ENCODE results near the gene CBR3.

CBR3 gene

GRCh38 chr21:36190736-36191135 lies 55.9 kb downstream of the CBR3 start:
- Mint-ChIP-seq H3K36me3 (peaks cover 21 to 23% of the 10 kb centered on the region in 2 donors), H3K4me3 (no peak overlapping the region), H3K4me1 (peaks cover 13 to 20% of the 10 kb centered on the region in 2 donors), H3K27me3 (no peaks in the 10 kb centered on the region), H3K9me3 (no peaks in the 10 kb centered on the region), H3K27ac (no peak overlapping the region)
- ATAC-seq (replicated peaks) (no peak), DNase-seq (no peak)

DNA sequence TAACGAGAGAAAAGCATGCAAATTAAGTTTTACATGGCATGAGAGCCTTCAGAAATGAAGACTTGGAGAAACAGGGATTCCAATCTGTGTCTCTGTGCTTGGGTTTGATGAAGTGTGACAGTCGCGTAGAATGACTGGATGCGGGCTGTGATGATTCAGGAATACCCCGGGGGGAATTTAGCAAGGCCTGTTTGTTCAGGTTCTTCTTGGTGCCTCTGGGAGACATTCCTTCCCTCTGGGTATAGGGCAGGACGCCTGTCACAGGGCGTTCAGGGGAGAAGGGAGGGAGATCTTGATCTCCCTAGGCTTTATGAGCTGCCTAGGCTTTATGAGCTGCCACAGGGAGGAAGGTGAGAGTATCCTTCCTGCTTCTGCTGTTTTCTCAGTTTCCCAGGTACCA lies 58.3 kb downstream of the CBR3 start:
- Mint-ChIP-seq H3K27me3 (no peaks in the 10 kb centered on the region), H3K9me3 (no peaks in the 10 kb centered on the region), H3K4me3 (no peak overlapping the region), H3K27ac (no peak overlapping the region), H3K36me3 (peaks cover 16 to 24% of the 10 kb centered on the region in 2 donors), H3K4me1 (peaks cover 7 to 10% of the 10 kb centered on the region in 2 donors)
- no peak for DNase-seq
- no peak for ATAC-seq (replicated peaks)

GRCh38 chr21:36194024-36194423 lies 59.1 kb downstream of the CBR3 start:
- H3K9me3 Mint-ChIP-seq, result no peaks in the 10 kb centered on the region
- no peaks in the 10 kb centered on the region for H3K27me3 Mint-ChIP-seq
- DNase-seq (no peak), ATAC-seq (replicated peaks) (no peak)
- peaks cover 4 to 5% of the 10 kb centered on the region in 2 donors for H3K4me1 Mint-ChIP-seq
- peaks cover 21 to 27% of the 10 kb centered on the region in 2 donors for H3K36me3 Mint-ChIP-seq
- H3K4me3 Mint-ChIP-seq, result no peak overlapping the region
- no peak overlapping the region for H3K27ac Mint-ChIP-seq

DNA sequence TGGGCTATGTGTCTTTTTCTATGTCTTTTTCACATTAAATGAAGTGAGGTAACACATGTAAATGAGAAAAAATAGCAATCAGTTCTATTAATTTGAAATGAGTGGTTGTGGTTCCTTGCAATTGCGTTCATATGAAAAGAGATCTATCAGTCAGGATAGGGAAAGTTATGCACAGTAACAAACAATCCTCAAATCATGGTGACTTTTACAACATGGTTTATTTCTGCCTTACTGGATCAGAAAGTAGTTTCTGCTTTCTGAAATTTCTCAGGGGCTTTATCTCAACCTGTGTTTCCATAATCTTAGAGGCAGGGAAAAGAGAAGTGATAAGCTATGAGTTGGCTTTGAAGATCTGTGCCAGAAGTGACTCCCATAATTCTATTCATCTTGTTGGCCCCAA lies 60.7 kb downstream of the CBR3 start:
- ATAC-seq (replicated peaks) (no peak), DNase-seq (no peak)
- Mint-ChIP-seq H3K36me3 (peaks cover 34 to 39% of the 10 kb centered on the region in 2 donors), H3K27me3 (no peaks in the 10 kb centered on the region), H3K4me1 (peaks cover 4 to 5% of the 10 kb centered on the region in 2 donors), H3K9me3 (no peaks in the 10 kb centered on the region), H3K27ac (no peak overlapping the region), H3K4me3 (no peak overlapping the region)
